Limb (tissue), 2 donors: ENCODE data around the gene PCDH10.
"Not testable (repeated sequence)": the region's sequence is repeated elsewhere in the genome, so short reads cannot be mapped to it uniquely, and the experiment has no call there.

ENCODE experiments used
- DNase-seq, 2 donors: peaks; one replicate each; pipeline ENCODE4 v3.0.0-alpha.2; 2016; ENCODE audit errors: extremely low spot score in 2 of 2

PCDH10 gene

GRCh38 chr4:133240451-133240850 lies 91.4 kb downstream of the PCDH10 start:
- DNase-seq = not testable (repeated sequence)
